Breast epithelium (tissue), 4 donors: Measurements from ENCODE around the gene F12. TPM values are rescaled to one million over a fixed set of nuclear protein-coding genes. Genes with fewer than 3 reads are reported as not detected.

Source experiments
- DNase-seq, 2 donors: peaks; one replicate each; pipeline ENCODE4 v3.0.0-alpha.2; 2019; ENCODE audit warnings: low spot score in 2 of 2
- H3K27ac ChIP-seq, 2 donors: fragments of 200-600 bp; sonication (generic) in 1 of 2; one replicate each; pipeline ENCODE4 v1.5.1; 2016 to 2019; ENCODE audit warnings: mild to moderate bottlenecking in 1 of 2
- H3K27me3 ChIP-seq, 2 donors: fragments of 200-600 bp; sonication (generic) in 1 of 2; one replicate each; pipeline versions ENCODE4 v1.5.1 to v1.6.0; 2017 to 2019; ENCODE audit warnings: control low read depth in 1 of 2, mild to moderate bottlenecking in 1 of 2
- H3K36me3 ChIP-seq: fragments of 200-600 bp; one replicate; pipeline ENCODE4 v1.5.1; 2019
- H3K4me1 ChIP-seq, 2 donors: fragments of 200-600 bp; sonication (generic); one replicate each; pipeline ENCODE4 v1.5.1; 2016 to 2019; ENCODE audit warnings: control low read depth in 1 of 2
- H3K4me3 ChIP-seq, 3 donors: fragments of 200-600 bp; sonication (generic); 1 replicate in 2 of 3; 2 replicates in 1 of 3; pipeline ENCODE4 v1.5.1; 2016 to 2019; ENCODE audit warnings: mild to moderate bottlenecking in 3 of 3, moderate library complexity in 2 of 3
- H3K9me3 ChIP-seq, 2 donors: fragments of 200-600 bp; sonication (generic) in 1 of 2; one replicate each; pipeline ENCODE4 v1.5.1; 2016 to 2019; ENCODE audit warnings: control low read depth in 1 of 2
- CTCF ChIP-seq, 3 donors: fragments of 450-650 bp; IDR thresholded peaks; one replicate each; pipeline ENCODE4 v1.5.1; 2016 to 2017; ENCODE audit warnings: antibody characterized with exemption in 3 of 3, mild to moderate bottlenecking in 3 of 3, moderate library complexity in 3 of 3
- POLR2A ChIP-seq: fragments of 450-650 bp; IDR thresholded peaks from one replicate; pipeline ENCODE4 v1.6.1; 2016; ENCODE audit warnings: antibody characterized with exemption, mild to moderate bottlenecking, moderate library complexity
- POLR2AphosphoS5 ChIP-seq, 3 donors: sonication (generic); formaldehyde crosslinking; IDR thresholded peaks; one replicate each; pipeline ENCODE4 v1.6.1; 2017; ENCODE audit warnings: antibody characterized with exemption in 3 of 3
- intact Hi-C: fragments of 100-400 bp; cut with DNase I; formaldehyde crosslinking; loops from one replicate; pipeline ENCODE4 v1.15.1; 2023; ENCODE audit warnings: low total_unique reads
- total RNA-seq, 3 donors: library from RNA; depleted of rRNA; stranded (reverse); fragments of >200 nt; gene quantifications; one replicate each; pipeline ENCODE4 v1.1.0, GENCODE V29; 2016

Gene F12
- total RNA-seq, 3 donors from 2014 or later, result 0.64 to 2.9 (median 2.6) TPM

- DNase-seq, result no peak
- H3K9me3 ChIP-seq, result no peaks in the 10 kb centered on the region
- no peak overlapping the region for H3K27ac ChIP-seq
- no peak overlapping the region for H3K4me3 ChIP-seq
- H3K4me1 ChIP-seq, result peaks cover 12 to 18% of the 10 kb centered on the region in 2 donors
- no peak for TF ChIP-seq CTCF (IDR thresholded peaks at IDR 0.05)
- TF ChIP-seq POLR2A, result no peak
- TF ChIP-seq POLR2AphosphoS5 (IDR thresholded peaks at IDR 0.05), result no peak
- intact Hi-C loops, result no loop called here
- no peaks in the 10 kb centered on the region for H3K36me3 ChIP-seq
- H3K27me3 ChIP-seq, result no peaks in the 10 kb centered on the region
Measured at GRCh38 chr5:177355162-177355867, 54.0 kb downstream of the F12 start.

- Histone ChIP-seq H3K27me3 (no peaks in the 10 kb centered on the region), H3K36me3 (no peaks in the 10 kb centered on the region), H3K4me3 (no peak overlapping the region), H3K9me3 (no peaks in the 10 kb centered on the region), H3K27ac (no peak overlapping the region), H3K4me1 (peaks cover 14 to 22% of the 10 kb centered on the region in 2 donors)
- intact Hi-C loops, result no loop called here
- no peak for DNase-seq
- no peak for TF ChIP-seq POLR2AphosphoS5 (IDR thresholded peaks at IDR 0.05)
- TF ChIP-seq POLR2A, result no peak
- no peak for TF ChIP-seq CTCF (IDR thresholded peaks at IDR 0.05)
Measured at GRCh38 chr5:177354711-177355110, 54.7 kb downstream of the F12 start.

- DNase-seq, result no peak
- intact Hi-C loops, result no loop called here
- no peaks in the 10 kb centered on the region for H3K36me3 ChIP-seq
- H3K9me3 ChIP-seq, result no peaks in the 10 kb centered on the region
- H3K4me1 ChIP-seq, result peaks cover 14 to 26% of the 10 kb centered on the region in 2 donors
- no peak overlapping the region for H3K27ac ChIP-seq
- no peak for TF ChIP-seq CTCF (IDR thresholded peaks at IDR 0.05)
- no peak for TF ChIP-seq POLR2A
- no peak for TF ChIP-seq POLR2AphosphoS5 (IDR thresholded peaks at IDR 0.05)
- H3K4me3 ChIP-seq, result no peak overlapping the region
- H3K27me3 ChIP-seq, result no peaks in the 10 kb centered on the region
Measured at GRCh38 chr5:177354256-177354655, 55.1 kb downstream of the F12 start.

- DNase-seq, result no peak
- H3K9me3 ChIP-seq, result no peaks in the 10 kb centered on the region
- H3K27ac ChIP-seq, result no peak overlapping the region
- peaks cover 2% of the 10 kb centered on the region for H3K36me3 ChIP-seq
- H3K4me3 ChIP-seq, result no peak overlapping the region
- no peaks in the 10 kb centered on the region for H3K27me3 ChIP-seq
- no peak for TF ChIP-seq POLR2AphosphoS5 (IDR thresholded peaks at IDR 0.05)
- no peak for TF ChIP-seq POLR2A
- TF ChIP-seq CTCF (IDR thresholded peaks at IDR 0.05), result no peak
- peaks cover 9 to 22% of the 10 kb centered on the region in 2 donors for H3K4me1 ChIP-seq
- intact Hi-C loops, result no loop called here
Measured at GRCh38 chr5:177353093-177353492, 56.3 kb downstream of the F12 start.

Other genes with a start within 250 kb of the F12 start
- 10 to 100 TPM; 21.4 to 62.9 (median 36.0) TPM for gene RAB24, start 105.8 kb downstream of the F12 start, total RNA-seq
- gene PRELID1, start 105.8 kb downstream of the F12 start, total RNA-seq, result 10 to 100 TPM; 61.0 to 97.0 (median 68.8) TPM
- 10 to 100 TPM in 1 of 3 donors, 1 to 10 TPM in 2; 4.2 to 10.5 (median 9.4) TPM for gene MXD3, start 97.7 kb downstream of the F12 start, total RNA-seq
- gene LMAN2, start 57.9 kb downstream of the F12 start, total RNA-seq, result 100 to 1,000 TPM; 139 to 188 (median 170) TPM
- 10 to 100 TPM in 2 of 3 donors, 1 to 10 TPM in 1; 9.0 to 16.4 (median 11.3) TPM for gene RGS14, start 51.6 kb downstream of the F12 start, total RNA-seq
- gene SLC34A1, start 25.1 kb downstream of the F12 start, total RNA-seq, result not detected
- not detected for gene PFN3, start 8.9 kb downstream of the F12 start, total RNA-seq
- 10 to 100 TPM; 21.3 to 25.0 (median 22.1) TPM for gene GRK6, start 17.1 kb upstream of the F12 start, total RNA-seq
- 1 to 10 TPM in 2 of 3 donors, under 1 TPM in 1; 0.48 to 2.0 (median 1.3) TPM for gene PRR7, start 37.2 kb upstream of the F12 start, total RNA-seq
- 10 to 100 TPM; 30.7 to 94.6 (median 61.3) TPM for gene DBN1, start 64.1 kb upstream of the F12 start, total RNA-seq
- gene PDLIM7, start 88.0 kb upstream of the F12 start, total RNA-seq, result 10 to 100 TPM; 17.1 to 61.9 (median 42.6) TPM
- 1 to 10 TPM; 1.6 to 7.2 (median 6.6) TPM for gene DOK3, start 100.3 kb upstream of the F12 start, total RNA-seq
- gene DDX41, start 107.4 kb upstream of the F12 start, total RNA-seq, result 100 to 1,000 TPM in 2 of 3 donors, 10 to 100 TPM in 1; 76.0 to 110 (median 103) TPM
- gene FAM193B, start 145.0 kb upstream of the F12 start, total RNA-seq, result 10 to 100 TPM; 35.4 to 81.5 (median 77.0) TPM
- gene TMED9, start 182.6 kb upstream of the F12 start, total RNA-seq, result 100 to 1,000 TPM in 1 of 3 donors, 10 to 100 TPM in 2; 75.4 to 109 (median 95.1) TPM
- 10 to 100 TPM; 21.4 to 27.5 (median 22.6) TPM for gene B4GALT7, start 190.6 kb upstream of the F12 start, total RNA-seq